Stimulated activated CD8-positive, alpha-beta memory T cell treated with anti-CD3 and anti-CD28 coated beads, Interleukin-4, amount 100 ng/mL, for 4 hours (primary cell): ENCODE results near the gene FAM240A.

Experiments
- DNase-seq, 2 donors: peaks; one replicate each; pipeline ENCODE4 v3.0.0-alpha.2; 2020; ENCODE audit warnings: low read depth in 2 of 2, low spot score in 1 of 2

The FAM240A gene

DNA sequence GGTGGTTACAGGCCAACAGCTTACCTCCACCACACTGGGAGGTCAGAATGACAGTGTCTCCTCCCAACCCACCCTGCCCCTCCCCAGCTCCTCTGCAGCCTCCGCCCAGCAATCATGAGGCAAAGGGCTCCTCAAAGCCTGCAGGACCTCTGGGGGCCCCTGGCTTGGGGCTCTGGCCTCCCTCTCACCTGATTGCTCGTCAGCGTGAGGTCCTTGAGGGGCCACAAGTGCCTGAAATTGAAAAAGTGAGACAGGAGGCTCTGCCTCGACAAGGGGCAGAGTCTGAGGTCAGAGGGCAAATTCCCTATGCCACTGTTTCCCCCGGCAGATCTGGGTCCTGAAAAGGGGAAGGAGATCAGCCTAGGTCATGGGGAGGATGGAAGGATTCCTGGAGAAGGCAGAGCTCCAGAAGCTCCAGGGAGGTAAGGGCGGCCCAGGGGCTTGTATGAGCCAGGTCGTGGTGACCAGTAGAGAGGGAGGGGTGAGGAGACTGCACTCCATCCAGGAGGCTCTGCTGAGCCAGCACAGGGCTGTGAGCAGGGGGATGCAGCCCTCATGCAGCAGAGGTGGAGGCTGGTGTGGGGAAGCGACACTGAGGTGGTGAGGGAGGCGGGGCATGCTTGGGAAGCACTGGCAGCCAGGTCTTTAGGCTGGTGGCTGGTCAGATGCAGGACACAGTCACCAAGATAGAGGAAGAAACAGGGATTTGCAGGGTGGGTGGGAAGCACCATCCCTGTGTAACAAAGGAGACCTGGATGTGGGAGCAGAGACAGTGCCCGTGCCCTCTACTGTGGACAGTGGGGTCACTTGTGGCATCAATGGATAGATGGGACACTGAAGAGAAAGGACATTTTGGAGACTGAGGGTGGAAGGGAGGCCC lies 61.1 kb downstream of the FAM240A start:
- no peak for DNase-seq

DNA sequence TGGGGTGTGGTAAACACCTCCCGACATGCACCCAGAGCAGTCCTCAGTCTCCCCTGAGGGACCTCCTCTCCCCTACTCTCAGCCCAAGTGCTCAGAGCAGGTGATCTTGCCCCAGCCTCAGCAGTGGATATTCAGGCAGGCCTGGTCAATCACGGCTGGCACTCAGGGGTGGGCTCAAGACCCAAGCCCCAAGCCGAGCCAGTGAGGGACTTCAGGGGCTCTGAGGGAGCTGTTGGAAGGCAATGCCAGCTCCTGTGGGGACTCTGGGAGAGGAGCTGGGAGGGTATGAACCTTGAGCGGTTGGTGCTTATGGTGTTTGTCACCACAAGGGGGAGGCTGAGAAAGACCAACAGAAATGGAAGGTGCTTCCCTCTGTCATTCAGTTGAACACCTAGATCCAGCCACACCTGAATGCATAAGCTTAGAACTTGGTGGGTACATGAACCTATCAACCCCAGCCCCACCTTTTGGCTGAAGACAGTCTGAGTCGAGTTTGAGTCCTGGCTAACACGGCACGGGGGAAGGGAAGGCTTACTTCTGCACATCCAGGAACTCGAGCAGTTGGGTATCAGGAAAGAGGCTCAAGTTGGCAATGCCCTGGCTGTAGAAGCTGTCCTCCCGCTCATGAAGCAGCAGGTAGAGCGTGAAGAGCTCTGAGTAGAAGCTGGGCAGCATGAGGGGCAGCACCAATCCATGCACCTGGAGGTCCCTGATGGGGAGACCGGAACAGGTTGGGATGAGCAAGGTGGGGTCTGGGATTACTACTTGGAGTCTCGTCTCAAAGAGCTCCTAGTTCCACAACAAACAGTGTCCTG lies 61.9 kb downstream of the FAM240A start:
- DNase-seq: no peak

DNA sequence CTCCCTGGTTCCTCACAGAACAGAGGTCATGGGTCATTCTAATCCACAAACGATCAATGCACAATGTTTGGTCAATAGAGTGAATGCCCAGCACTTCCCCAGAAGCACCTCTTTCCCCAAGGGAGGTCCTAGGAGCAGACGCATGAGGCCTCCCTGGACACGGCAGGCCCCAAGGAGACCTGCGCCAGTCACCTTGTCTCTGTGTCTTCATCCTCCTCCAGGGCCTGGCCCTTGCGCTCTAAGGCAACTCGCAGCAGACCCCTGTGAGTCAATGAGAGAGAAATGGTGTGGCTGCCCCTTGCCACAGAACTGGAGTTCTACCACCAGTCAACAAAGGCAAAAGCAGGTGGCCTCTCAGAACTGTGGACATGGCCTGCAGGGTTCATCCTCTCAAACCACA lies 63.1 kb downstream of the FAM240A start:
- DNase-seq: no peak
